ENCODE data around the gene CYP4F3.
A peak's percentile ranks its signal among the peaks of the same experiment; 100 is the strongest.

The CYP4F3 gene

DNA sequence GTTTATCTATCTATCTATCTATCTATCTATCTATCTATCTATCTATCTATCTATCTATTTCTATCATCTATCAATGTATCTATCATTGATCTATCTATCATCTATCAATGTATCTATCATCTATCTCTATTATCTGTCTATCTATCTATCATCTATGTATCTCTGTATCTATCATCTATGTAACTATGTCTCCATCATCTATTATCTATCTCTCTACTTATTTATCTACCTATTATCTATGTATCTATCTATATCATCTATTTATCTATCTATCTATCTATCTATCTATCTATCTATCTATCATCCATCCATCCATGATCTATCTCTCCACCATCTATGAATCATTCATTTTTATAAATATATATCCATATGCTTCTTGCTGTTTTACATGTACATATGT, 15.8 kb downstream of the CYP4F3 start:
- H3K4me3 ChIP-seq (ENCODE audit: low read length): no peak overlapping the region
- H3K27me3 ChIP-seq (ENCODE audit: control insufficient read depth, insufficient read depth, low read length): peaks cover 2% of the 10 kb centered on the region
- H3K9ac ChIP-seq (ENCODE audit: low read length): no peak overlapping the region
- H3K27ac ChIP-seq (ENCODE audit: low read depth, low read length): no peak overlapping the region
- H3K36me3 ChIP-seq (ENCODE audit: control insufficient read depth, insufficient read depth, low read length): no peaks in the 10 kb centered on the region
- no peaks in the 10 kb centered on the region for H3K4me1 ChIP-seq (ENCODE audit: control insufficient read depth, insufficient read depth, low read length)

DNA sequence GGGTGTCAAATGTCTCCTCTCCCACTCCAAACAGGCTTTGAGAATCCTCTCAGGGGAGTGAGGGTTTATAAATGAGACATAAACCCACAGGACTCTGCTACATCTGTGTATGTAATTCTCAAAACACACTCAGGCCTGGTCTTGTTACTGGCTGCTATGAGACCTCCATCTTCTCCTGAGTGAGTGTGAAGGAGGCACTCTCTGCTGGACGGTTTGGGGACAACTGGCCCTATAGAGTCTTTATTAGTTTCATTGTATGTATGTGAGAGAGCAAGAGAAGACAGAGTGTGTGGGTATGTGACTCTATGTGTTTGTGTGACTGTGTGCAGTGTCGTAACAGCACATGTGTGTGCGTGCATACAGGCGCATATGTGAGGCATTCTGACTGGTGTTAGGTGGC, 22.6 kb downstream of the CYP4F3 start:
- Histone ChIP-seq H3K27ac (ENCODE audit: low read depth, low read length) (no peak overlapping the region), H3K4me3 (ENCODE audit: low read length) (no peak overlapping the region), H3K36me3 (ENCODE audit: control insufficient read depth, insufficient read depth, low read length) (no peaks in the 10 kb centered on the region), H3K9ac (ENCODE audit: low read length) (no peak overlapping the region), H3K27me3 (ENCODE audit: control insufficient read depth, insufficient read depth, low read length) (no peaks in the 10 kb centered on the region), H3K4me1 (ENCODE audit: control insufficient read depth, insufficient read depth, low read length) (no peaks in the 10 kb centered on the region)

DNA sequence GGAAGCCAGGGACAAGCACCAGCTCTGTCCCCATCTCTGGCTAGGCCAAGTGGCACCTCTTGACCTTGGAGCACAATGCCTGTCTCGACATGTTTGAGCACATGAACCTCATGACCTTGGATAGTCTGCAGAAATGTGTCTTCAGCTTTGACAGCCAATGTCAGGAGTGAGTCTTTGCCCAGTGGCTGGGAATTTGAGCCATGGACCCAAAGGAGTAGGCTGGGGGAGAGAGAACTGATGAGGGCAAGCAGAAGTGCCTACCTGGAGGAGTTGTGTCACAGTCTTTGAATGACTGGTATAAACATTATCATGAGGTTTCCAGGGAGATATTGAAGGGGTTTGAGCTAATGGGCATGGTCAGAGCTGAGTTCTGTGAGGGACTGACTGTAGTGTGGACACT, 25.5 kb downstream of the CYP4F3 start:
- no peaks in the 10 kb centered on the region for H3K36me3 ChIP-seq (ENCODE audit: control insufficient read depth, insufficient read depth, low read length)
- H3K4me3 ChIP-seq (ENCODE audit: low read length): no peak overlapping the region
- no peaks in the 10 kb centered on the region for H3K27me3 ChIP-seq (ENCODE audit: control insufficient read depth, insufficient read depth, low read length)
- H3K9ac ChIP-seq (ENCODE audit: low read length): no peak overlapping the region
- no peaks in the 10 kb centered on the region for H3K4me1 ChIP-seq (ENCODE audit: control insufficient read depth, insufficient read depth, low read length)
- H3K27ac ChIP-seq (ENCODE audit: low read depth, low read length): no peak overlapping the region

DNA sequence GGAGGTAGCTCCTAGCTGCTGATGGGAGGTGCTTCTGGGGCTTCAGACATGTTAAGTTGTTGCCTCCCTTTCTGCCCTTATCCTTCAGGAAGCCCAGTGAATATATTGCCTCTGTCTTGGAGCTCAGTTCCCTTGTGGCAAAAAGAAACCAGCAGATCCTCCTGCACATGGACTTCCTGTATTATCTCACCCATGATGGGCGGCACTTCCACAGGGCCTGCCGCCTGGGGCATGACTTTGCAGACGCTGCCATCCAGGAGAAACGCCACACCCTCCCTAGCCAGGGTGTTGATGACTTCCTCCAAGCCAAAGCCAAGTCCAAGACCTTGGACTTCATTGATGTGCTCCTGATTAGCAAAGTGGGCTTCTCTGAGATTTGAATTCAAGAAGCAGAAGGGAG, 26.2 kb downstream of the CYP4F3 start:
- Histone ChIP-seq H3K27ac (ENCODE audit: low read depth, low read length) (no peak overlapping the region), H3K4me3 (ENCODE audit: low read length) (no peak overlapping the region), H3K27me3 (ENCODE audit: control insufficient read depth, insufficient read depth, low read length) (no peaks in the 10 kb centered on the region), H3K4me1 (ENCODE audit: control insufficient read depth, insufficient read depth, low read length) (peaks cover 1% of the 10 kb centered on the region), H3K9ac (ENCODE audit: low read length) (no peak overlapping the region), H3K36me3 (ENCODE audit: control insufficient read depth, insufficient read depth, low read length) (no peaks in the 10 kb centered on the region)

DNA sequence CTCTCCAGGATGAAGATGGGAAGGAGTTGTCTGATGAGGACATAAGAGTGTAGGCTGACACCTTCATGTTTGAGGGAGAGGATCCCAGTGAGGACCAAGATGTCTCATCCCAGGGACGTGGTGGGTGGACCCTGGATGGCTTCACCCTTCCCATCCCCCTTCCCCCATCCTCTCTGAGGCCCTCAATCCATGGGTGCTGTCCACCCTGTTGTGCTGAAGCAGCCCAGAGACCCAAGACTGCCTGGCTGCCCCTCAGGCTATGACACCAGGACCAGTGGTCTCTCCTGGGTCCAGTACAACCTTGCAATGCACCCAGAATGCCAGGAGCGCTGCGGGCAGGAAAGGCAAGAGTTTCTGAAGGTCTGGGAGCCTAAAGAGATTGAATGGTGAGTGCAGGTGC, 28.7 kb downstream of the CYP4F3 start:
- H3K36me3 ChIP-seq (ENCODE audit: control insufficient read depth, insufficient read depth, low read length): no peaks in the 10 kb centered on the region
- H3K4me3 ChIP-seq (ENCODE audit: low read length): no peak overlapping the region
- no peaks in the 10 kb centered on the region for H3K27me3 ChIP-seq (ENCODE audit: control insufficient read depth, insufficient read depth, low read length)
- H3K9ac ChIP-seq (ENCODE audit: low read length): no peak overlapping the region
- peaks cover 13% of the 10 kb centered on the region for H3K4me1 ChIP-seq (ENCODE audit: control insufficient read depth, insufficient read depth, low read length)
- H3K27ac ChIP-seq (ENCODE audit: low read depth, low read length): no peak overlapping the region

DNA sequence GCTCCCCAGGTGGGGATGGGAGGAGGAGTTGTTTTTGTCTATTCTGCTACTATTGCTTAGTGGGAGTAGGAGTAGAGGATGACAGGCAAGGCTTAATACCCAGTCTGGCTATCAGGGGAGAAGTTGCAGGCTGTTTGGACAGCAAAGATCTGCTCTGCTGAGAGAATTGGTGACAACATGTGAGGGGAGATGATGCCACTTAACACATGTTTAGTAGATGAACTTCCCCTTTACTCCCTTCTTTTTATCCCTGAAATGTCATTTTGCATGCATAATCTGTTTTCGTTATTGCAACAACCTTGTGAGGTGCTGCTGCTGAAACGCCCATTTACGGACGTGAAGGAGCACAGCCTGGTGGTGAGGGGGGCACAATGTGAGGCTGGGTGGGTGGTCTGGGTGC, 29.2 kb downstream of the CYP4F3 start:
- no peaks in the 10 kb centered on the region for H3K36me3 ChIP-seq (ENCODE audit: control insufficient read depth, insufficient read depth, low read length)
- no peak overlapping the region for H3K27ac ChIP-seq (ENCODE audit: low read depth, low read length)
- H3K4me1 ChIP-seq (ENCODE audit: control insufficient read depth, insufficient read depth, low read length): peaks cover 13% of the 10 kb centered on the region
- H3K9ac ChIP-seq (ENCODE audit: low read length): no peak overlapping the region
- H3K4me3 ChIP-seq (ENCODE audit: low read length): no peak overlapping the region
- H3K27me3 ChIP-seq (ENCODE audit: control insufficient read depth, insufficient read depth, low read length): no peaks in the 10 kb centered on the region

DNA sequence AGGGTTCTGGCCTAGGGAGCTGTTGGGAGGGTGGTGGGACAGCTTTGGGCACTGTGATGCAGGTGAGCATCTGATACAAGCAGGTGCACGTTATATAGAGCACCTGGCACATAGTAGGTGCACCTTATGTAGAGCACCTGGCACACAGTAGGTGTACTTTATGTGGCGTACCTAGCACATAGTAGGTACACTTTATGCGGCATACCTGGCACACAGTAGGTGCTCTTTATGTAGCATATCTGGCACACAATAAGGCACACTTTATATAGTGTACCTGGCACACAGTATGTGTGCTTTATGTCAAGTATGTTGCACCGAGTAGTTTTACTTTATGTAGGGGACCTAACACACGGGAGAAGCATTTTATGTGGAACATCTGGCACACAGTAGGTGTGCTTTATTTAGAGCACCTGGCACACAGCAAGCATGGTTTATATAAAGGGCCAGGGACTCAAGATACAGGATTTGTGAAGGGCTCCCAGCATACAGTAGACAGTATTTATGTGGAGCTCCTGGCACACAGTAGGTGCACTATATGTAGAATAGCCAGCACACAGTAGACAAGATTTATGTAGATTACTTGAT, 30.6 kb downstream of the CYP4F3 start:
- H3K36me3 ChIP-seq (ENCODE audit: control insufficient read depth, insufficient read depth, low read length): no peaks in the 10 kb centered on the region
- no peak overlapping the region for H3K27ac ChIP-seq (ENCODE audit: low read depth, low read length)
- no peak overlapping the region for H3K9ac ChIP-seq (ENCODE audit: low read length)
- peaks cover 13% of the 10 kb centered on the region for H3K4me1 ChIP-seq (ENCODE audit: control insufficient read depth, insufficient read depth, low read length)
- H3K27me3 ChIP-seq (ENCODE audit: control insufficient read depth, insufficient read depth, low read length): no peaks in the 10 kb centered on the region
- H3K4me3 ChIP-seq (ENCODE audit: low read length): no peak overlapping the region

DNA sequence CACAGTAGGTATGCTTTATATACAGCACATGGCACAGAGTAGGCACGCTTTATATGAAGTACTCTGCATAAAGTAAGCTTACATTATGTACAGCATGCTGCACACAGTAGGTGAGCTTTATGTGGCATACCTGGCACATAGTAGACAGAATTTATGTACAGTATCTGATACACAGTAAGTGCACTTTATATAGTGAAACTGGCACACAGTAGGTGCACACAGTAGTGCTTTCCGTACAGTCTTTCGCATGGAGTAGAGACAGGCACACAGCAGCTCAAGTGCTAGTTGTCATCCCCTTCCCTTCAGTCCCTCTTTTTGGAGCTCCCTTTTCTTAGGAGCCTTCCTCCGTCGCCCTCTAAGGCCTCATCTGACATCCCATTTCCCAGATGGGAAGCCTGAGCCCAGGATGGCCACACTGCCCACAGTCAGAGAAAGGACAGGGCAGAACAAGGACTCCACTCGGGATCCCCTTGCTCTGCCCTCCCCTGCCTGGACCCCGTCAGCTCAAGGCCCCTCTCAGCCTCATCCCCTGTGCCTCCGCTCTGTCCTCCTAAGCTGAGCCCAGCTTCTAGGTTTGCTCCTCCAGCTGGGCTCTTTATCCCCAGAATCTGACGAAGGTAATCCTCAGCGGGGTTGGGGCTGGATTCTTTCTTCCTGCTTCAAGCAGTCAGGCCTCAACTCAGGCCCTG, 31.3 kb downstream of the CYP4F3 start:
- Histone ChIP-seq H3K27me3 (ENCODE audit: control insufficient read depth, insufficient read depth, low read length) (no peaks in the 10 kb centered on the region), H3K9ac (ENCODE audit: low read length) (peak overlapping the region; percentile 1), H3K4me1 (ENCODE audit: control insufficient read depth, insufficient read depth, low read length) (peaks cover 13% of the 10 kb centered on the region), H3K4me3 (ENCODE audit: low read length) (peak overlapping the region; percentile 6), H3K27ac (ENCODE audit: low read depth, low read length) (peak overlapping the region; percentile 70), H3K36me3 (ENCODE audit: control insufficient read depth, insufficient read depth, low read length) (no peaks in the 10 kb centered on the region)

DNA sequence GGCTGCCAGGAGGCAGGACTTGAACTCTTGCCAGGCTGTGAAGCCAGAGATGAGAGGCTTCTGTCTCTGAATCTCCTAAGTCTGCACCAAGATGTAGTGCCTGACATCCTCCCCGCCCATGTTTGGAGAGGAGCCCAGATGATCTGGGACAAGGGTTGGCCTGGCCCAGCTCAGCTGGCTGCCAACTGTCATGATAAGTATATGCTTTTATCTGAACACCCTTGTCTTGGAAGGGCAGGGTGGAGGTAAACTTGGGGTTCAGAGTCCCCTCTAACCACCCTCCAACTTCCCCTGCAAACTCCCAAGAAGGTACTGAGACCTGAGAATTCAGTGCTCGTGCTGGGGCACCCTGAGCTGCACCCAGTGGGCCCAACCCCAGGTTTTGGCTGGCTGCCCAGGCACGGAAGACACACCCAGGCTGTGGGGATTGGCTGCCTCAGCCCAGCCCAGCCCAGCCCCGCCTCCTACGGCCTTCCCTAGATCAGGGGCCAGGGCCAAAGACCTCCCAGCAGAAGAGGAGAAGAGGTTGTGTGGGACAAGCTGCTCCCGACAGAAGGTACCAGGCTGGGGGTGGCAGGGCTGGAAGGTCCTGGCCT, 32.0 kb downstream of the CYP4F3 start, which contains the start of gene CYP4F12:
Gene CYP4F12 (plus strand): TSS at position 508 of the 596 bp plus-strand sequence. CDS start 443 bp downstream, outside the sequence.
- Histone ChIP-seq H3K4me3 (ENCODE audit: low read length) (peak within 1 kb of the TSS; percentile 68), H3K27me3 (ENCODE audit: control insufficient read depth, insufficient read depth, low read length) (no peaks in the 10 kb centered on the region), H3K27ac (ENCODE audit: low read depth, low read length) (peak within 1 kb of the TSS; percentile 70), H3K9ac (ENCODE audit: low read length) (peak within 1 kb of the TSS; percentile 58), H3K4me1 (ENCODE audit: control insufficient read depth, insufficient read depth, low read length) (peaks cover 13% of the 10 kb centered on the region), H3K36me3 (ENCODE audit: control insufficient read depth, insufficient read depth, low read length) (no peaks in the 10 kb centered on the region)

DNA sequence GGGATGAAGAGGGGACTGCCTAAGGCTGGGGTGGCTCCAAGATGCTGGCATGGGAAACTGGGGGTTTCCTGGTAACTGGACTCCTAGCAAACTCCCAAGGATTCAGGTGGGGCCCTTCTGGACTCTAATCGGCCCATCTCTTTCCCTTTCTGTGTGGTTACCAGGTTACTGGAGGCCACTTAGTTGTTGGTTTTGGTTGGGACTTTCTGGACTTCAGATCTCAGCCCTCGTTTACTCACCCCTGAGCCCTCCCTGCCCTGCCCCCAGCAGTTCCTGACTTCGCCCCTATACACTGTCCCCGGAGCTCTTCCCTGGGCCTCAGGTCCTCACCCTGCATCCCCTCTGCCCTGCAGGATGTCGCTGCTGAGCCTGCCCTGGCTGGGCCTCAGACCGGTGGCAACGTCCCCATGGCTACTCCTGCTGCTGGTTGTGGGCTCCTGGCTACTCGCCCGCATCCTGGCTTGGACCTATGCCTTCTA, 32.5 kb downstream of the CYP4F3 start:
- H3K36me3 ChIP-seq (ENCODE audit: control insufficient read depth, insufficient read depth, low read length): peaks cover 2% of the 10 kb centered on the region
- H3K4me1 ChIP-seq (ENCODE audit: control insufficient read depth, insufficient read depth, low read length): peaks cover 13% of the 10 kb centered on the region
- H3K4me3 ChIP-seq (ENCODE audit: low read length): peak overlapping the region; percentile 68
- H3K9ac ChIP-seq (ENCODE audit: low read length): peak overlapping the region; percentile 58
- no peaks in the 10 kb centered on the region for H3K27me3 ChIP-seq (ENCODE audit: control insufficient read depth, insufficient read depth, low read length)
- peak overlapping the region; percentile 70 for H3K27ac ChIP-seq (ENCODE audit: low read depth, low read length)

DNA sequence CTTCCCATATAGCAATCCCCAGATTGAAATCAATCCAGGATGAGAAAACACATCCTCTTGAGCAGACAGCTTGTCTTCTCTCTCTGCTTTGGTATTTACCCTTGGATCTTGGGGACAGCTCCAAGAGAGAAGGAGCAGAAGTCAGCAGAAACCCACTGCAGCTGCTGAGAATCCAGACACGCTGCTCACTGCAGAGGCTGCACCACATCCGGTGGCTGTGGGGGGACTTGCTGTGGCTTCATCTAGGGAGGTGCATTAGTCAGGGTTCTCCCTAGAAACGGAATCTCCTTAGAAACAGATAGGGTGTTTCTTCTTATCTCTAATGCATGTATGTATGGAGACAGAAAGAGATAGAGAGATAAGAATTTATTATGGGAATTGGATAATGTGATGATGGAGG, 34.9 kb downstream of the CYP4F3 start:
- H3K9ac ChIP-seq (ENCODE audit: low read length): no peak overlapping the region
- H3K27me3 ChIP-seq (ENCODE audit: control insufficient read depth, insufficient read depth, low read length): no peaks in the 10 kb centered on the region
- peaks cover 6% of the 10 kb centered on the region for H3K36me3 ChIP-seq (ENCODE audit: control insufficient read depth, insufficient read depth, low read length)
- H3K27ac ChIP-seq (ENCODE audit: low read depth, low read length): no peak overlapping the region
- H3K4me1 ChIP-seq (ENCODE audit: control insufficient read depth, insufficient read depth, low read length): peaks cover 13% of the 10 kb centered on the region
- no peak overlapping the region for H3K4me3 ChIP-seq (ENCODE audit: low read length)

DNA sequence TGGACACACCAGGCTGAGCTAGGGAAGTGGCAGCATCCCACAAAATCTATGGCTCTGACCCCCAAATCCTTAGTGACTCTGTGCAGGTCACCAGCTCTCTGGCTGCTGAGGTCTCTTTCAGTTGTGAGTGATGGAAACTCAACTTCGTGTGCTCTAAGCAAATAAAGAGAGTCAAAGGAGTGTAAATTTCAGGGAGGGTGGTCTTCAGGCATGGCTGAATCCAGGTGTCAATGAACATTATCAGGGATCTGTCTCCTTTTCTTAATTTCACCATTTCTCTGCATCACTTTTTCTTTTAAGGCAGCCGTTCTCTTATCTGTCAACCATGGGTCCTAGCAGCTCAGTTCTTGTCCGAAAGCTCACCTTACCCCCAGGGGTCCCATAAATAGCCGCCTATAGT, 38.4 kb downstream of the CYP4F3 start:
- Histone ChIP-seq H3K4me1 (ENCODE audit: control insufficient read depth, insufficient read depth, low read length) (no peaks in the 10 kb centered on the region), H3K27me3 (ENCODE audit: control insufficient read depth, insufficient read depth, low read length) (no peaks in the 10 kb centered on the region), H3K9ac (ENCODE audit: low read length) (no peak overlapping the region), H3K27ac (ENCODE audit: low read depth, low read length) (no peak overlapping the region), H3K36me3 (ENCODE audit: control insufficient read depth, insufficient read depth, low read length) (peaks cover 11% of the 10 kb centered on the region), H3K4me3 (ENCODE audit: low read length) (no peak overlapping the region)
